AG04449 (cell line): Measurements from ENCODE around the gene PLP2.
"Not testable (repeated sequence)": the region's sequence is repeated elsewhere in the genome, so short reads cannot be mapped to it uniquely, and the experiment has no call there.

ENCODE experiments used
- CTCF ChIA-PET: fragments of 350-600 bp; formaldehyde crosslinking; extraction: SDS; loops from one replicate; lab custom pipeline; 2021; ENCODE audit warnings: antibody characterized with exemption; lab: Yijun Ruan, JAX
- POLR2A ChIA-PET: fragments of 400-600, 350-600 bp; formaldehyde crosslinking; extraction: SDS; loops from one replicate; lab custom pipeline; 2020; ENCODE audit warnings: antibody characterized with exemption, inconsistent platforms; lab: Yijun Ruan, JAX
- DNase-seq: peaks from one replicate; pipeline ENCODE4 v3.0.0-alpha.2; 2010; ENCODE audit warnings: low read depth, low spot score
- H3K4me3 ChIP-seq: 2 replicates; pipeline ENCODE4 v1.5.1; 2011; ENCODE audit warnings: low read depth, mild to moderate bottlenecking, control low read depth, low read length
- CTCF ChIP-seq: IDR thresholded peaks from one replicate; pipeline ENCODE4 v1.5.1; 2011; ENCODE audit warnings: mild to moderate bottlenecking, moderate library complexity, low read length, control low read depth, inconsistent platforms; ENCODE audit not compliant: insufficient read depth; ENCODE audit errors: missing control alignments

The PLP2 gene

DNA sequence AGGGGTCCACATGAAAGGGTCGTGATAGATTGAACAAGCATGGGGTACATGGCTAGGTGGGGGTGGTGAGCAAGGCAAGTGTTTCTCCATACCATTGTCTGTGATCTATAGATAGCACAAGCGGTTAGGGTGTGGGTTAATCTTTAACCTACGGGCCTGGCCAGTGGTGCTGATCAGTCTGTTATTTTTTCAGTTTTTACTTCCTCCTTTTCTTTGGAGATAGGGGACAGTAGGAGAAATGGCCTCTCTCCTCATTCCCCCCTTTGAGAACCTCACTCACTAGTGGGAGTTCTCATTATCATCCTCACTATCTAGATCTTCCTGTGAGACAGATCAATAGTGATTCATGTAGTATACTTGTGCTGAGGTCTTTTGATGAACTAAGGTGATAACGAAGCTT lies 32.0 kb upstream of the PLP2 start:
- H3K4me3 ChIP-seq: no peak overlapping the region
- no peak for TF ChIP-seq CTCF
- CTCF ChIA-PET: interaction anchor here (0.9 to 1.1 kb wide), 2 partner anchors 15 to 16 kb away, joined by 3 to 4 read pairs; no protein-coding TSS in a partner anchor
- no peak for DNase-seq
- POLR2A ChIA-PET: no interaction called here

GRCh38 chrX:49142264-49142663 lies 29.4 kb upstream of the PLP2 start:
- TF ChIP-seq CTCF: peak; percentile 24
- CTCF ChIA-PET: interaction anchor here (1.7 kb wide), 1 partner anchor 13 kb away, joined by 11 read pairs; no protein-coding TSS in a partner anchor
- POLR2A ChIA-PET: interaction anchor here (0.8 kb wide), 1 partner anchor 127 kb away, joined by 3 read pairs; no protein-coding TSS in a partner anchor
- not testable (repeated sequence) for DNase-seq, H3K4me3 ChIP-seq

DNA sequence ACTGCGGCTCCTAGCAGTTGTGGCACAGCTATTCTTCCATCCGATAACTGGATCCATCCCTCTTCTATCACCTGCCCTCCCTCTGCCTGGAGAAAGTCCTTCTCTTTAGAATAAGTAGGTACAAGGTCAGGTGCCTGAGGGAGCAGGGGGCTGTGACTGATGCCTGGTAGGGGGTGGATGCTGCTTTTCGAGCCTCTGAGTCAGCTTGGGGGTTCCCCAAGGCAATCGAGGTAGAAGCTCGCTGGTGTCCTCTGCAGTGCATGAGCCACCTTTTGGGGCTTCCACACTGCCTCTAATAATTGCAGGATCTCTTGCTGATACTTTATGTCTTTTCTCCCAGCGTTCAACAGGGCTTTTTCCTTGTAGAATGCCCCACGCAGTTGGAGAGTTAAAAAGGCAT lies 28.5 kb upstream of the PLP2 start:
- POLR2A ChIA-PET, DNase-seq, H3K4me3 ChIP-seq: not testable (repeated sequence)
- CTCF ChIA-PET: interaction anchor here (1.7 kb wide), 1 partner anchor 12 kb away, joined by 11 read pairs; no protein-coding TSS in a partner anchor

GRCh38 chrX:49147282-49147681 lies 24.4 kb upstream of the PLP2 start:
- CTCF ChIA-PET: no interaction called here
- POLR2A ChIA-PET: no interaction called here
- no peak overlapping the region for H3K4me3 ChIP-seq
- no peak for DNase-seq
- no peak for TF ChIP-seq CTCF

- POLR2A ChIA-PET: no interaction called here
- H3K4me3 ChIP-seq: no peak overlapping the region
- CTCF ChIA-PET: no interaction called here
- no peak for DNase-seq
- no peak for TF ChIP-seq CTCF
Observed at GRCh38 chrX:49147936-49148335, 23.8 kb upstream of the PLP2 start.

DNA sequence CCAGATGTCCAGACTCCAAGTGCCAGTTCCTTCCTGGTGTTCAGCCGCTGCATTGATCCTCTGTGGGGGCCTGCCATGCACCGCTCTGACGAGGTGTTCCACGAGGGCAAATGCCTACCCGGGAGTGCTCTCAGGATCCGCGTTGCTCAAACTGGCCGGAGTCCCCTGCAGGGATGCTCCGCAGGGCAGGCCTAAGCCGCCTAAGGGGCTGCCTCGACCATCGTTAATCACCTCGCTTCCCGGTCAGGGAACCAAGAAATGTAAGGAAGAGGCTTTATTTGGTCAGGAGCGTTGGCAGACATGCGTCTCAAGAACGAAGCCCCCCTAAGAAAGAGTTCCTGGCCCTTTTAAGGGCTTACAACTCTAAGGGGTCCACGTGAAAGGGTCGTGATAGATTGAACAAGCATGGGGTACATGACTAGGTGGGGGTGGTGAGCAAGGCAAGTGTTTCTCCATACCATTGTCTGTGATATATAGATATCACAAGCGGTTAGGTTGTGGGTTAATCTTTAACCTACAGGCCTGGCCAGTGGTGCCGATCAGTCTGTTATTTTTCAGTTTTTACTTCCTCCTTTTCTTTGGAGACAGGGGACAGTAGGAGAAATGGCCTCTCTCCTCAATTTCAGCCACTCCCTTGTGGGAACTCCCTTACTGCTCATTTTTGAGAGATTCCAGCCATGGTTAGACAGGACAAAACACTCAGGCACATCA lies 23.2 kb upstream of the PLP2 start:
- CTCF ChIA-PET, DNase-seq, H3K4me3 ChIP-seq, POLR2A ChIA-PET: not testable (repeated sequence)

DNA sequence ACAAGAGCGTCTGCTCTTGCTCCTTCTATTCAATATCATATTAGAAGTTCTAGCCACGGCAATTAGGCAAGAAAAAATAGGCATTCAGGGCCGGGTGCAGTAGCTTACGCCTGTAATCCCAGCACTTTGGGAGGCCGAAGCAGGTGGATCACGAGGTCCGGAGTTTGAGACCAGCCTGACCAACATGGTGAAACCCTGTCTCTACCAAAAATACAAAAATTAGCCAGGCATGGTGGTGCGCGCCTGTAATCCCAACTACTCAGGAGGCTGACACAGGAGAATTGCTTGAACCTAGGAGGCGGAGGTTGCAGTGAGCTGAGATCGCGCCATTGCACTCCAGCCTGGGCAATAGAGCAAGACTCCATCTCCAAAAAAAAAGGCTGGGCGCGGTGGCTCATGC lies 22.4 kb upstream of the PLP2 start:
- H3K4me3 ChIP-seq, POLR2A ChIA-PET, DNase-seq, CTCF ChIA-PET: not testable (repeated sequence)

DNA sequence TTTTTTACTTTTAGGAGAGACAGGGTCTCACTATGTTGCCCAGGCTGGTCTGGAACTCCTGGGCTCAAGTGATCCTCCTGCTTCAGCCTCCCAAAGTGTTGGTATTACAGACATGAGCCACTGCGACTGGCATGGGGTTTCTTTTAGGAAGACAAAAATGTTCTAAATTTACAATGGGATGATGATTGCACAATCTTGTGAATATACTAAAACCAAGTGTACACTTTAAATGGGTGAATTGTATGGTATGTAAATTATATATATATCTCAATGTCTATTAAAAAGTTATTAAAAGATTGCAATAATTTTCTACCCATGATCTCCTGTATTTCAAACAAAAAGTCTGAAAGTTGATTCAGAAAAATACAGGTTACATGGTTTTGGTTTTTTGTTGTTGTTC lies 18.2 kb upstream of the PLP2 start:
- ChIA-PET POLR2A (no interaction called here), CTCF (no interaction called here)
- no peak for DNase-seq
- no peak overlapping the region for H3K4me3 ChIP-seq
- TF ChIP-seq CTCF: no peak
